Germinal center (tissue), 1 donor: Measurements from ENCODE around the gene LGR6.
"Not testable (repeated sequence)": the region's sequence is repeated elsewhere in the genome, so short reads cannot be mapped to it uniquely, and the experiment has no call there.

ENCODE experiments used
- DNase-seq: peaks from one replicate; pipeline ENCODE4 v3.0.0; 2012; ENCODE audit warnings: mixed read lengths, low spot score

LGR6 gene

DNA sequence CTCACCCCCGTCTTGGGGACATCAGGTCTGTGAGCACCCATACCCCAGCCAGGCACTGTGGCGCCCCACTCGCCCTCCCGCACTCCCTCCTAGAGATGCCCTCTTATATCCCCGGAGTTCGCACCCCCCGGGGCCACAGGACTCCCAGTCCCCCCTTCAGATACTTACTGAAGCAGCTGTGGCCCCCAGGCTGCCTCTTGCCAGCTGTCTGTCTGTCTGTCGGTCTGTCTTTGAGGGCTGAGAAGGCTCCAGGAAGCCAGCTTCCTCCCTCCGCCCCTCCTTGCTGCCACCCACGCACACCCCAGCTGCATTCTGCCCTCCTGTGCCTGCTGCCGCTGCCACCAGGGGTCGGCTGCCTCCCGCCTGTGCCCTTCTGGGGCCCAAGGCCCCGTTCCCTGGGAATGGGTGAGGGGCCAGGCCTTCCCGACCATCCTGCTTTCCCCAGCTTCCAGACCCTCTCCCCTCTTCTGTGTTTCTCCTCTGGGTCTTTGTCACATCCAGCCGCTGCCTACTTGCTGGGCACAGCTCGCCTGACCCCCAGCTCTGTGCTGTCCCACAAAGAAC is 33.1 kb upstream of the LGR6 start, which contains the start of gene PTPN7:
Gene PTPN7, minus strand, starts transcription at position 226 of the 564 bp plus-strand sequence. CDS start 1,200 bp downstream, outside the sequence.
- peak; percentile 90 for DNase-seq

DNA sequence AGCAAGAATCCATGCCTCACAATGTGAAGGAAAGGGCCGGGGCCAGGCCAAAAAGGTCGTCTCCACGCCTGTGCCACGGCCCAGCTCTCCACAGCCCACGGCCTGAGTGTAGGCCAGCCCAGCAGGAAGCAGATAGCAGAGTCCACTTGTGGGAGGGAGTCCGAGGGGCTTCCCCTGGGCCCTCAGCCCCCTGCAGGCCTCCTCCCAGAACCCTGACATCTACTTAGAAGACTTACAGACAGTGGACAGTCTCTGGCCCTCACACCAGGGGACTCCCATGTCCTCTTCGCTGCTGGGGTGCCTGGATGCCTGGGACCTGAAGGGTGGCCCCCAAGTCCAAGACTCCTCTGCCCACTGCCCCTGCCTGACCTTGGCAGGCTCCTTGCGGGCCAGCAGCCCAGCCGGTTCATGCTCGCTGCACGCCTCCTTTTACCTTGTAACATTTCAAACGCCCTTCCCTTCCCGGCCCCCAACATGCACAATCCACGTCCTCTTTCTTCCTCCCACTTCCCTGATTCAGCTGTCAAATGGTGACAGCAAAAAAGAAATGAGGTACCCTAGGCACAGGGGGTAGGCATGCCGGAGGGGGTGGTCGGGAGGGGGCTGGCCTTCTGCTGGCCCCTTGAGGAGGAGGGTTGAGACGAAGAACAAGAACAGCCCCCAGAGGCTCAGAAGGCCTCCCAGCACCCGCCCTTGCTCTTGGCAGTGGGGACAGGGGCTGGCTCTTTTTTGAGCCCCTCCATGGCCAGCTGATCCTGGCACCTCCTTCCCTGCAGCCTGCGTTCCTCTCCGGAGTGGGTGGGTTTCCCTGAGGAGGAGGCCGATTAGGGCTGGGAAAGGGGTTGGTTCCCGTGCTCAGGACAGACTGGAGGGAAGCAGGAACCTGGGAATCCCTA is 32.2 kb upstream of the LGR6 start:
- DNase-seq, result peak; percentile 40

DNA sequence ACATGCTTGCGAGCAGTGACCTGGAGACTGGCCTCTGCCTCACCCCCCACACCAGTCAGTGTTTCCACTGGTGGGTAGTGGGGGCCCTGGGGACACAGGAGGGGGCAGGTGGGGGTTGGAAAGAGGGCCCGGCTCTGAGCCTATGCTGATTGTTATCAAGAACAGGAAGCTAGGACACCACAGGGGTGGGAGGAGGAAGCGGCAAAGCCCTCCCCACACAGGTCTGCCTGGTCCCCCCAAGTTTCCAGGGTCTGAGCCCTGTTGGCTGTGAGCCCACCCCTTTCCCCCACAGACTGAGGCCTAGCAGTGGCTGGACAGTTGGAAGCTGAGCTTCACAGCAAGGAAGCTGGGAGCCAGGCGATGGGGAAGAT is 31.6 kb upstream of the LGR6 start:
- DNase-seq, result peak; percentile 52

DNA sequence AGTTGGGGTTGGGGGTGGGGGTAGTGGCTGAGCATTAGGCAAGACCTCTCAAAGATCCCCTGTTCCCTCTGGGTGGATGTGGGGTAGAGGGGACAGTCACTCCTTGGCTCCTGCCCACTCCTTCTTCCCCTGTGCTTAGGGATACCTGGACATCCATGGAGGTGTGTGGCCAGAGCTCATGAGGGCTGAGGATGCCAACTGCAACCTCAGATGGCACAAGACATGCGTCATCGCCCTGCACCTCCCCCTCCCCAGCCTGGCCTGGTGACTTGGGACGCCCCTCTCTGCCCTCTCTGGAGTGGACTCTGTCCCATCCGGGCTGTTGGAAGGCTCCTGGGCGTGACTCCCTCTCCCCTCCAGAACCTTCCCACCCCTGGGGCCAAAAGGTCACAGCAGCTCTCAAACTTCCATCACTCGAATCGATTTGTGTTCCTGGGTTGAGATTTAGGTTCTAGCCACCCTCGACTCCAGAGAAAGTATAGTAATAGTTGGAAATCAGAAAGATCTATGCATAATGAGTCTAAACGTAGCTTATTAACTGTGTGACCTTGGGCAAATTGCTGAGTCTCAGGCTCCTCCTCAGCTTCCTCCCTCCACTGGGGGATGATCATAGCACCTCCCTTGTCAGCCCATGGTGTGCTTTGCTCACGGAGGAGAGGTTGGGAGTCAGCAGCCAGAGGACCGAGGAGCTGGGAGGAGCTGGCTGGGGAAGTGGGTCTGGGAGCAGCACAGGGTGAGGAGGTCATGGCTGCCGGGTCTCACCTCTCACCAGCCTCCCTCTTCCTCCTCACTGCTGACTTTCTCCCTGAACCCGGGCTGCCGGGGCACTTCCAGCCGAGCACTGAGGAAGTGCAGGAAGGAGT is 30.9 kb upstream of the LGR6 start:
- no peak for DNase-seq

DNA sequence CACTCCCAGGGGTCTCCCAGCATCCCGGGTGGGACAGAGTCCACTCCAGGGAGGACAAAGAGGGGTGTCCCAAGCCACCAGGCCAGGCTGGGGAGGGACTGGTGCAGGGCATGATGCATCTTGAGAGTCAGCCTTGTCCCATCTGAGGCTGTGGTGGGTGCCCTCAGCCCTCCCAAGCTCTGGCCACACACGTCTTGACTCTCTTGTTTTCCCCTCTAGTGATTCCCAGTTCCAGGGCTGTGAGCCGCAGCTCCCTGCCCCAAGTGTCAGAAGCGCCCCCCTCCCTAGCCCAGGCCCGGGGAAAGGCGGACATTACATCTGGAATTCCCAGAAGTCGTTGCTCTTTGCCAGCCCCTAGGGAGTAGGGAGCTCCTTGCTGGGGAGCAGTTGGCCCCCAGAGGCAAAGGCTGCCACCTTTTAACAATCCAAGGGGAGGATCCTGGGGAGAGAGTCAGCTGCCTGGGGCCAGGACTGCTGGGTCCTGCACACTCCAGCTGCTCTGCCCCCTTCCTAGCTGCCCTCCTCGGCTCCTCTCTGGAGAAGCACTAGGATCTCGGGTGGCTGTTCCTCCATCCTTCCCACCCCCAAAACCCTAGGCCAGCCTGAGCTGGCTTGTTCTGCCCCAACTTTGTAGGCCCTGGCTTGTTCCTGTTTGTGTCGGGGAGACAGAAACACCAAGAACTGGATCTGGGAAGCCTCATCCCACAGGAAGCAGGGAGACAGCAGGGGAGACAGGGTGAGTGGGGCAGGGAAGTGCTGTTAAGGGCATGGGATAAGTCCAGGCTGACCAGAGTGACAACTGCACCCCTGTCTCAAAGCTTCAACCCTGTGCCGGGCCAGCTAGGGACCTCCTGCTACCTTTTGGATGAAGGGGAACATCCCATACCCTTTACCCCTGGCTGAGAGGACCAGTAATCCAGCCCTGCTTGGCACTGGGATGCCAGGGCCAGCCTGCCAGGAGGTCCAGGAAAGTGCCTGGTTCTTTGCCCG is 30.0 kb upstream of the LGR6 start:
- DNase-seq, result no peak

DNA sequence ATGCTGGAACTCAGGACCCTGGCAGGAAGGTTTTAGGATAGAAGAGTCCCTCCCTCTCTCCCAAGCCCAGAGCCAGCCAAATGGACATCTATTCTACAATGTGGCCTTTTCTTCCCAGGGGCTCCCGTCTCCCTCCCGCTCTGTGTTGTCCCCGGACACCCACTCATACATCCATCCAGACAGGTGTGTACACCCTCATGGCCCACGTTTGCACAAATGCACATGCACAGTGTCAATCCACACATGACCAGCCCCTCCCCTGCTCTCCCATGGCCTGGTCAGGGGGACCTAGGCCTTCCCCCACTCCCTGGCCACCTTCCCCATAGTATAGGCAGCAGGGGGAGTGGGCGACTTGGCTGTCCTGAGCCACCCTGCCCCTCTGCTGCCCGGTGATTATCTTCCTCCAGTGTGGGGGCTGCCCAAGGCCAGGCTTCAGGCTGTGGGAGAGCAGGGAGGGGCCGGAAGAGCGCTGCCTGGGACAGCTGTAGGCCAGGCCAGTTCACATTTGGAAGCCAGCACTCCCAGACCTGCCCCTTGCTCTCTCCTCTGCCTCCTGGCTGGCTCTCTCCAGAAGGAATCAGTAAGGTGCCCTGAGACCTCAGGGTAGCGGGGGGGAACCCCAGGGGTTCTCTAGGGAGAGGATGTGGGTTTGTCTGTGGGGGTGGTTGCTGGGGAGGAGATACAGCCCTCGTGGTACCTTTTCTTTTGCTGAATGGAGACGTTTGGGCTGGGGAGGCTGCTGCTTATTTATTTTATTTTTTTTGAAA is 29.1 kb upstream of the LGR6 start:
- DNase-seq, result peak; percentile 85

DNA sequence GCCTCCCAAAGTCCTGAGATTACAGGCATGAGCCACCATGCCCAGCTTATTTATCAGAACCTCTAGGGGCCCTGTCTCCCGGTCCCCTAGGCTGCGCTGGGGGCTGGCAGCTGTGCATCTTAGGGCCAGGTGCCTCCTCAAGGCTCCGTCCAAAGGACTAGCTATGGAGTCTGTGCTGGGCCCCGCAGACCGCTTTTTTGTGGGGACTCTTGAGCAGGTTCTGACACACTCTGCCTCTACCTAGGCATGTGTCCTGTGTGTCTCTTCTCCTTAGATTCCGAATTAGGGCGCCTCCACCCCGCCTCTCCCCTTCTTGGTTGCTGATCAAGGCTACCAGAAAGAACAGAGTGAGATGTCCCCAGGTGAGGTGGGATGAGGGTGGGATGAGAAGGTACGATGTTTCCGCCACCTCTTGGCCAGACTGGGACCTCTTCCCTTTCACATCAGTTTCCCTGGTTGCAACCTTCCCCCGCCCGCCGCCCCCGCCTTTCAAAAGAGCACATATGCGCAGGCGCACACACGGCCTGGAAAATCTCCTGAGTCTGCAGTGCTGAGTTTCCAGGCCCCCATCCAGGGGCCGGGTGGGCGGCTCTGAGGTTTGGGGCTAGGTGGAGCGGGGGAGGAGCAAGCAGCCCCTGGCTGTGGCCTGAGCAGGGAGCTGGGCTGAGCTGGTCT is 28.2 kb upstream of the LGR6 start:
- DNase-seq, result no peak

DNA sequence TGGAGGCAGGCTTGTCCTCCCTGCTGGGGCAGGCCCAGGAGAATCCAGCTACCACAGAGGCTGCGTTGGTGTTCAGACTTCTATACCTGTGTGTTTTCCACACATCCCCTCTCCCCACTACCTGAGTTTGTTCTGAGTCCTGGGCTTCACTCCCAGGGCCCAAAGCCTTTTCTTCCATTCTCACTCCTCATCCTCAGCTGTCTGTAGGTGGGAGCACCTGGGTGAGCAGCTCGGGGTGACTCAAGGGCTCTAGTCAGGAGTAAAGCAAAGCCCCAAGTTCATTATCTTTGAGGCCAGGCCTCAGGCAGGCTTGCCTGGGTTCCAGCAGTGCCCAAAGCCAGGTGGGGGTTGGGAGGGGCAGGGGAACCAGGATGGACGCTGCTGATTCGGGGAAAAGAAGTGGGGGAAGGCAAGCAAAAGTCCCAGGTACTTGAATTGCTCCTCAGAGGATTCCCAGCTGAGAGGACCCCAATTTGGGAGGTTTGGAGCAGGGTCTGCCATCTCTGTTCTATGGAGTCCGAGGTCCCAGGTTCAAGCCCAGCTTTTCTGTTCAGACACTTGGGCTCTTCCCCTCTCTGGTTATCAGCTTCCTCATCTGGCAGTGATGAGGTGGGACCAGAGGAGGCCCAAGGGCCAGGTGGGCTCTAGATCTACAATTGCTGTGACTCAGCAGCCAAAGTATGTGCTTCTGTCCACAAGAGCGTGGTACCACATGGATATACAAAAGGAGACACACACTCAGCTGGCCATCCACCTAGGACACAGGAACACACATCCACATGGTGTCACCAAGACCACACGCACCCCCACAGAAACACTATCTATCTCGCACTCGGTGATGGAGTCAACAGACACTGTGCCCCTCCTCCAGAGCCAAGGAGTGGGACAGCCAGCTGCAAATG is 27.4 kb upstream of the LGR6 start:
- DNase-seq, result no peak

DNA sequence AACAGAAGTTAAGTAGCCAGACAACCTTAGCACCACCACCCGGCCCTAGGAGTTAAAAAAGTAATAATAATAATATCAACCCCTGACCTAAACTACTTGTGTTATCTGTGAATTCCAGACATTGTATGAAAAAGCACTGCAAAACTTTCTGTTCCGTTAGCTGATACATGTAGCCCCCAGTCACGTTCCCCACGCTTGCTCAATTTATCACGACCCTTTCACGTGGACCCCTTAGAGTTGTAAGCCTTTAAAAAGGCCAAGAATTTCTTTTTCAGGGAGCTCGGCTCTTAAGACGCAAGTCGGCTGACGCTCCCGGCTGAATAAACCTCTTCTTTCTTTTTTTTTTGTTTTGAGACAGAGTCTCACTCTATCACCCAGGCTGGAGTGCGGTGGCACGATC is 26.5 kb upstream of the LGR6 start:
- not testable (repeated sequence) for DNase-seq

DNA sequence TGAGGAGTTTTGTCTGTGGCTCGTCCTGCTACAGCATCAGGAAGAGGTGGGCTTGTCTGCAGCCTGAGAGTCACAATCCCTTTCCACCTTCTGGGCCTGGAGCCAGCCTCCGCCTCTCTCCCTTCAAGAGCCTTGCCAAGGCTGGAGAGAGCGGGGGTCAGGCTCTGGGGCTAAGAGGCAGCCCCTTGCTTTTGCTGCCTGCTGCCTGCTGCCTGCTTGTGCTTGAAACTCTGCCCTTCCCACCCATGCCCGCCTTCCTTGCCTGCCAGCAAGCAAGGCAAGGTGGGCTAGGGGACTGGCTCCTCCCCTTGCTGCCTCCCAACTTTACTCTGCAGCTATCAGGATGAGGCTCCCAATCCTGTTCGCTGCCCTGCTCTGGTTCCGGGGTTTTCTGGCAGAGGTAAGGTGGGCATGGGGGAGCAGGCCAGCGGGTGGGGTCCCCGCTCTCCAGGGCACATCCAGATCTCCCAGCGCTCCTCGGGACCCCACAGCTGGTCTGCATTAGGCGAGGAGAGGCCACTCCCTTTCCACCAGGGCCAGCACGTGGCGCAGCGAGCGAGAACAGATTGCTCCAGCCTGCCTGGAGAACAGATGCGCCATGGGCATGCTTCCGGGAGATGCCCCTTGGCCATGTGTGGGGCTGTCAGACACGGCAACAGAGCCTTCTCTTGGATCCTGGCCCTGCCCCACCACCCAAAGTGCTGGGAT is 25.7 kb upstream of the LGR6 start:
- no peak for DNase-seq

DNA sequence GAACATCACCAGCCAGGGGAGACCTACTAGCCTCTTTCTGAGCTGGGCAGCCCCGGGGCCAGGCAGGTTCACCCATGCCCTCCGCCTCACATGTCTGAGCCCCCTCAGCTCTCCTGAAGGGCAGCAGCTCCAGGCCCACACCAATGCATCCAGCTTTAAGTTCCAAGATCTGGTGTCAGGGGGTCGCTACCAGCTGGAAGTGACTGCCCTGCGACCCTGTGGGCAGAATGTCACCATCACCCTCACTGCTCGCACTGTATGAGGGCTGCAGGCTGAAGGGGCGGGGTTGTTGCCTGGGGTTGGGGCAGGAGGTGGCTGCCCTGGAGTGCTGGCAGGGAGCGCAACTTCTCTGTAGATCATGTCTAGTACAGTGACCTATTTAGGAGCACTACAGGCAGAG is 24.7 kb upstream of the LGR6 start:
- DNase-seq, result no peak

DNA sequence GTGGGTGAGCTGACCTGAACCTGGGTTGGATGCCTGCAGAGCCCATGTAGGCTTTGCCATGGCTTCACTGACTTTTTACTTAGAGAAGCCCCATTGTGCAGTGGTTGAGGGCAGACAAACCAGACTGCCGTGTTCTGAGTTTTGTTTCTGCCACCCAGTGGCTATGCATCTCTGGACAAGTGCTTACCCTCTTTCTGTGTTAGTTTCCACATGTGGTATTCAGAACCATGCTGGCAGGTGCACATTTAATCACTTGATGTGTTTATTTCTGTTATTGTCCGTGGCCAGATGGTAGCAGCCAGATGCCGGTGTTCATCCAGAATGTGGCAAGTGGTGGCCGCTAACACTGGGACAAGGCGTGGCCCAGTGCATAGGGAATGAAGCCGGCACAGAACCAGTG is 22.9 kb upstream of the LGR6 start:
- no peak for DNase-seq

DNA sequence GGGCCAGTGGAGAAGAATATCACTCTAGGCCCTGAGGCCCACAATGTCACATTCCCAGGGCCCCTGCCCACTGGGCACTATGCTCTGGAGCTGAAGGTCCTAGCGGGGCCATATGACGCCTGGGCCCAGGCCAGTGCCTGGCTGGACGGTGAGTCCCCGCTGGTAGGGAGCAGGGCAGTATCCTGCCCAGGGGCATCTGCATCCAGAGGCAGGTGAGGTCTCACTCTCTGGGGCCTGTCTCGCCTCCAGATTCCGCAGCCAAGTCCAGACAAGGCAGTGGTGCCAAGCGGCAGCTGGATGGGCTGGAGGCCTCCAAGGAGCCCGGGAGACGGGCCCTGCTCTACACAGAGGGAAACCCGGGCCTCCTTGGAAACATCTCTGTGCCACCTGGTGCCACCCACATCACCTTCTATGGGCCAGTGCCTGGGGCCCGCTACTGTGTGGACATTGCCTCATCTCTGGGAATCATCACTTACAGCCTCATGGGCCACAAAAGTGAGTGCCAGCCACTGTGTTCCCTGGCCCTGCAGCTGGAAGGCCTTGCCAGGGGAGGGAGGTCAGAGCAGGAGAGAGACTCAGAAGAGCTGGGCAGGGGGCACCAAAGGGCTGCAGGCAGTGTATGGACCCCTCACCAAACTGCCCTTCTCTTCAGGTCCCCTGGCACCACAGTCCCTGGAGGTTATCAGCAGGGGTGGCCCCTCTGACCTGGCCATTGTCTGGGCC is 22.1 kb upstream of the LGR6 start:
- DNase-seq, result no peak

DNA sequence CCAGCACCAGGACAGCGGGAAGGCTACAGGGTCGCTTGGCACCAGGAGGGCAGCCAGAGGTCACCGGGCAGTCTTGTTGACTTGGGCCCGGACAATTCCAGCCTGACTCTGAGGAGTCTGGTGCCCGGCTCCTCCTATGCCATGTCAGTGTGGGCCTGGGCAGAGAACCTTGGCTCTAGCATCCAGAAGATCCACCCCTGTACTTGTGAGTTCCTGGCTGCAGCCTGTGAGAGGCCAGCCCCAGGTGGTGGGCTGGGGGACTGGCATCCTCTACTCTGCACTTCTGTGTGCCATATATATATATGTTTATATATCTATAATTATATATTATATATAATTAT is 21.6 kb upstream of the LGR6 start:
- DNase-seq, result no peak

DNA sequence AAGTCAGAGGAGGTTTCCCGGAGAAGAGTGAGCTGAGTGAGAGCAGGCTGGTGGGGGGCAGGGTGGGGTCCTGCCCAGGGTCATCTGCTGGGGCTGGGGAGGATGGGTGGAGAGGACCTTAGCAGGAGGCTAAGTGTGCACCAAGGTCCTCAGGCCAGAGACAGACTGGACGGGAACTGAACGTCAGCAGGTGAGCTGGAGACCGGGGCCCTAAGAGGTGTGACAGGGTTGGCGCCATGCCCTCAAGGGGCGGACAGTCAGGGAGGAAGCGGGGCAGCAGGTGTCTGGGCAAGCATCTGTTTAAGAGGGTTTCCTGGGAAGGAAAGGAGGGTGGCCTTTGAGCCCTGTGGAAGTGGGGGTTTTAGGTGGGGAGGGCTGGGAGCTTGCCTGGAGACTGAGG is 19.6 kb upstream of the LGR6 start:
- DNase-seq, result no peak

DNA sequence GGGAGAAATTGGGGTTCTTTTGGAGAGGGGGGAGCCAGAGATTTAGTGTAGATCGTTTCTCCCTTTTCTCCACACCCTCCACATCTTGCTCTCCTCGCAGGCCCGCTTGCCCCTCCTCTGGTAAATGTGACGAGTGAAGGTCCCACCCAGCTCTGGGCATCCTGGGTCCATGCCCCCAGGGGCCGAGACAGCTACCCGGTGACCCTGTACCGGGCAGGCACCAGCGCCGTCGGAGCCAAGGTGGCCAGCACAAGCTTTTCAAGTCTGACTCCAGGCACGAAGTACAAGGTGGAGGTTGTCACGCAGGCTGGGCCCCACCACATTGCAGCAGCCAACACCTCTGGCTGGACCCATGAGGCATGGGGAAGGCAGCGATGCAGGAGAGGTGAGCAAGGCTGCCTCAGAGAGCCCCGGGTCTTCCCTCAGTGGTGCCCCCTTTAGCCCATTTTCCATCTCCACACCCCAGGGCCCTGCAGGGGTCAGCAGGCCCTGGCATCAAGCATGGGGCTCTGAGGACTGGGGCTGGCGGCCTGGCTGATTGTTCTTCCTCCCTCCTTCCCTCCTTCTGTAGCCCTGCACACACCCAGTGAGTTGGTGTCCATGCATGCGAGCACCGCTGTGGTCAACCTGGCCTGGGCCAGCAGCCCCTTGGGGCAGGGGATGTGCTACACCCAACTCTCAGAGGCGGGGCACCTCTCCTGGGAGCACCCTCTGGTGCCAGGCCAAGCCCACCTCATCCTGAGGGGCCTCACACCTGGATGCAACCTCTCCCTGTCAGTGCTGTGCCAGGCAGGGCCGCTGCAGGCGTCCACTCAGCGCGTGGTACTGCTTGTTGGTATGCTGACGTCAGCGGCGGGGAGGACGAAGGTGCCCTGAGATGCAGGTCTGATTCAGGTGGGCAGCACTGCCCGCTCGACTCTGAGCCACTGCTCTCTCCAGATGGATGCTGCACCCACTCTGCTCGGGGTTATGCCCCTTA is 16.4 kb upstream of the LGR6 start:
- DNase-seq, result no peak
